Activated effector memory CD4-positive, alpha-beta T cell treated with Interleukin-2 at 50 U/mL for 16 hours (primary cell): Measurements from ENCODE around the gene ZNF394.
A peak's percentile ranks its signal among the peaks of the same experiment; 100 is the strongest.
"Not testable (repeated sequence)": the region's sequence is repeated elsewhere in the genome, so short reads cannot be mapped to it uniquely, and the experiment has no call there.

Experiments
- DNase-seq: peaks from one replicate; pipeline ENCODE4 v3.0.0-alpha.2; 2020

The ZNF394 gene

DNA sequence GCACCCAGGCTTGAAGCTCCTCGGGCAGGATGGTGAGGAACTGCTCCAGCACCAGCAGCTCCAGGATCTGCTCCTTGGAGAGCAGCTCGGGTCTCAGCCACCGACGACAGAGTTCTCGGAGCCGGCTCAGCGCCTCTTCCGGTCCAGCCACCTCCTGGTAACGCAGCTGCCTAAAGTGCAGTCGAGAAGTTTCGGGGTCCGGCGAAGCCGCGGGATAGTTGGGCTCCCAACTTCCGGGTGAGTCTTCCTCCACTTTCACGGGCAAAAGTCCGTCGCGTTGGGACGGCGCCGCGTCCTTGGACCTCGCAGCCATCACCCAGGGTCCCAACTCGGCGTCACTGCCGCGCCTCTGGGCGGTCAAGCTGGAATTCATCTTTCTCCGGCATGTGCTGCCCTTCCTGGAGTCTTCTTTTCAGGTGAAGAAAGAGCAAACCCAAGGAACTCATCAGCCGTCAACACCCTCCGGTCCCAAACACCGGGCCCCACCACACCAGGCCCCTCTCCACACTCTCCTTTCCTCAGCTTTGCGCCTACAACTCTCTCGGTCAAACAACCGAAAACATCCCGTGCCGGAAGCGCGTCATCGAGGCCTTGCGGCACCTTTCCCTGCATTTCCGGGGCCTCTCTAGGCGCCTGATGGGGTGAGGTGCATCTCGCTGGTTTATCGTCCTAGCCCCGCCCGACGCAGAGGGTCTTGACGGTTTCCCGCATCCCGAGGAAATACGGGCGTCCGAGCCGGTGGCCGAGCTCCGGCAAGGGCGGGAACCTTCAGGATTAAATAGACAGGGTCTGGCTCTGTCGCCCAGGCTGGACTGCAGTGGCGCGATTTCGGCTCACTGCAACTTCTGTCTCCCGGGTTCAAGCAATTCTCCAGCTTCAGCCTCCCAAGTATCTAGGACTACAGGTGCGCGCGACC, at the start of gene ZNF394:
TSS of gene ZNF394 (minus strand) at position 561 of the 916 bp plus-strand sequence. CDS start at position 373, 188 bp downstream.
- peak; percentile 84 for DNase-seq

DNA sequence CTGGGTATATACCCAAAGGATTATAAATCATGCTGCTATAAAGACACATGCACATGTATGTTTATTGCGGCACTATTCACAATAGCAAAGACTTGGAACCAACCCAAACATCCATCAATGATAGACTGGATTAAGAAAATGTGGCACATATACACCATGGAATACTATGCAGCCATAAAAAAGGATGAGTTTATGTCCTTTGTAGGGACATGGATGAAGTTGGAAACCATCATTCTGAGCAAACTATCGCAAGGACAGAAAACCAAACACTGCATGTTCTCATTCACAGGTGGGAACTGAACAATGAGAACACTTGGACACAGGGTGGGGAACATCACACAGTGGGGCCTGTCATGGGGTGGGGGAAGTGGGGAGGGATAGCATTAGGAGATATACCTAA, 49.5 kb upstream of the ZNF394 start:
- not testable (repeated sequence) for DNase-seq

DNA sequence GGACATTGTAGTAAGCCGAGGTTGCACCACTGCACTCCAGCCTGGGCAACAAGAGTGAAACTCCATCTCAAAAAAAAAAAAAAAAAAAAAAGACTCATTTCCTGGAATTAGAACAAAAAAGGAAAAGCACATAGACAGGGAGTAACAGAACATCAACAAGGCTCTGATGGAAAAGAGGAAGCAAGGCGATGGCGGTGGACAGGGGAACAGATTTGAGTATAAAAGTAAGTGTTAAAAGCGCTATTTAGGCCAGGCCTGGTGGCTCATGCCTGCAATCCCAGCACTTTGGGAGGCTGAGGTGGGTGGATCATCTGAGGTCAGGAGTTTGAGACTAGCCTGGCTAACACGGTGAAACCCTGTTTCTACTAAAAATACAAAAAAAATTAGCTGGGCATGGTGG, 45.2 kb upstream of the ZNF394 start:
- not testable (repeated sequence) for DNase-seq

DNA sequence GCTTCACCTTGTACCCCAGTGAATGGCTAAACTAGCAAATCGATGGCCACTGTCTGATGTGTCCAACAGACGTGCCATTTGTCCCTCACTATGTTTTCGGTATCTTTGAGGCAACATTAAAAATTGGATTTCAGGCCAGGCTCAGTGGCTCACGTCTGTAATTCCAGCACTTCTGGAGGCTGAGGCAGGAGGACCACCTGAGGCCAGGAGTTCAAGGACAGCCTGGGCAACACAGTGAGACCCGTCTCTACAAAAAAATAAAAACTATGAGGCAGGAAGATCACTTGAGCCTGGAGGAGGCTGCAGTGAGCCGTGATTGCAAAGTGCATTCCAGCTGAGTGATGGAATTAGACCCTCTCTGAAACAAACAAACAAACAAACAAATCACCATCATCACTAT, 43.8 kb upstream of the ZNF394 start:
- no peak for DNase-seq

DNA sequence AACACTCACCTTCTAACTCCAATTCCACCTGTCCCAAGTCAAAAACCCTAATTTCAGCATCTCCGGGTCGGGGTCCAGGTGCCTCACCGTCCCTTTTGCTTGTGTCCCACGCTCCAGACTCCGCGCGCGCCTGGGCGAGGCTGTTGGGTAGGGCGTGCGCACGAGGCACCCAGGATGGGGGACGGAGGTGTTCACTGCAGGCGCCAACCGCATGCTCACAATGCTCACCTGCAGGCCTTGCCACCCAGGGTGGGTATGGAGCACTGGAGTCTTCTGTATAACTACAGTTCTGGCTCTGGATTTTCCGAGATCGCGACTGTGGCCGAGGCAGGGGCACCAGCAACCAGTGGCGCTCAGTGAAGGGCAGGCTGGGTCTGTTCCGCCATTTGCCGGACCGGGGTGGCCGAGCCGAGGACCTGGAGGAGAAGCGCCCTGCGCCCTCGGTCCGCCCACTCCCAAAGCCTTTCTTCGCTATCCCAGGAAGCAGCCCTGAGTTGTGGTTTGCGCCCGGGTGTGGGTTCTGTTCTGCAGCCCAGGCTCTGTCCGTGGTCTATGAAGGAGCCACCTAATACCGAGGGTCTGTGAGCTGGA, 43.1 kb upstream of the ZNF394 start:
- no peak for DNase-seq

DNA sequence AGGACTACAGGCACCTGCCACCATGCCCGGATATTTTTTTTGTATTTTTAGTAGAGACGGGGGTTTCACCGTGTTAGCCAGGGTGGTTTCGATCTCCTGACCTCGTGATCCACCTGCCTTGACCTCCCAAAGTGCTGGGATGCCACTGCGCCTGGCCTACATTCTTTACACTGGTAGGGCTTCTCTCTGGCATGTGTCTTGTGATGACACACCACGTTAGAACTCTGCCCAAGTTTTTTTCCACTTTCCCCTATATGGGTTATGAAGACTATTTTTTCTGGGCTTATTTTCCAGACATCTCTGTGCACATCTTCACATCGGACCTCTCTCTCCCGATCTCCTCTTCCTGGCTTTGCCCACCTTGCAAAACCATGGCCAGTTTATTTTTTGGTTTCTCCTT, 41.1 kb upstream of the ZNF394 start:
- no peak for DNase-seq

DNA sequence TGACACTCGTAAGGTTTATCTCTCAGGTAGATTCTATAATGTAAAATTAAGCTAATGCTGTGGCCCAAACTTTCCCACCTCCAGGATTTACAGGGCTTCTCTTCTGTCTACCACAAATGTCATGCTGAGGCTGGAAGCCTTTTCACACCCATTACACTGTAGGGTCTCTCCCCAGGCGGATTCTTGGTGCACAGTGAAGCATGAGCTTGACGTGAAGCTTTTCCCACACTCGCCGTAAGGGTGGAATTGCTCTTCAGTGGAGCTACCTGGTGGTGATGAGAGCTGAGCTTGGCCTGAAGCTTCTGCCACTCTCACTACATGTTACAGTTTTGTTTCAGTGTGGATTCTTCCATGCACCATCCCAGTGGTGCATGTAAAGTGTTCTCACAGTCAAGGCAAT, 40.5 kb upstream of the ZNF394 start:
- DNase-seq, result no peak

DNA sequence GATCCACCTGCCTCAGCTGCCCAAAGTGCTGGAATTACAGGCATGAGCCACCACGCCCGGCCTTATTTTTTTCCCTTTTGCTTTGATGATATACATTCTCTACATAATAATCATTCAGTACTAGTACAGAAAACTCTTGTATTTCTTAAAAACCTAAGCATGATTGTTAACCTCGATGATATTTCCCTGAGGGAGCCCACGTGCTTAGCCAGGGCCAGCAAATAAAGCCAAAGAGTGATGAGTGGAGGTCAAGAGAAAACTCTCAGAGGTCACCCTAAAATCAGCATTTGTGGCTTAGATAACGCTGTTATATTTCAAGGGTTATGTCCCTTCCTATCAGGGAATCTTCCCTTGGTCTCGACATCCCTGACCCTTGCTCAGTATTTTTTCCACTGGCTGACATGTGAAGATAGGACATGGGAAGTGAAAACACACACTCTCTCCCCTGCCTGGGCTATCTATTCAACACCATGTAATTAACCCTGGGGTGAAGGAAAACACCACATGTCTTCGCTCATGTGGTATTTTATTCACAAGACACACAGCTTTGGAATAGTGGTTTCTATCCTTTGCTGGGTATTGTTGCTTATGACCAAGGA, 39.2 kb upstream of the ZNF394 start:
- DNase-seq, result no peak

DNA sequence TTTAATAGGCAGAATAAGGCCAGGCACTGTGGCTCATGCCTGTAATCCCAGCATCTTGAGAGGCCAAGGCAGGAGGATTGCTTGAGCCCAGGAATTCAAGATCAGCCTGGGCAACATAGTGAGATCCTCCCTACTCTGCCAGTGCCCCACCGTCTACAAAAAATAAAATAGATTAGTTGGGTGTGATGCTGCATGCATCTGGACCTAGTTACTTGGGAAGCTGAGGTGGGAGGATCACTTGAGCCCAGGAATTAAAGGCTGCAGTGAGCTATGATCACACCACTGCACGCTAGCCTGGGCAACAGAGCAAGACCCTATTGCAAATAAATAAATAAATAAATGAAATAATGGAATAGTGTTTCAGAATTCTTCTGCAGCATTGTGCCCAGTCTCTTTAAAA, 35.6 kb upstream of the ZNF394 start:
- DNase-seq, result no peak

DNA sequence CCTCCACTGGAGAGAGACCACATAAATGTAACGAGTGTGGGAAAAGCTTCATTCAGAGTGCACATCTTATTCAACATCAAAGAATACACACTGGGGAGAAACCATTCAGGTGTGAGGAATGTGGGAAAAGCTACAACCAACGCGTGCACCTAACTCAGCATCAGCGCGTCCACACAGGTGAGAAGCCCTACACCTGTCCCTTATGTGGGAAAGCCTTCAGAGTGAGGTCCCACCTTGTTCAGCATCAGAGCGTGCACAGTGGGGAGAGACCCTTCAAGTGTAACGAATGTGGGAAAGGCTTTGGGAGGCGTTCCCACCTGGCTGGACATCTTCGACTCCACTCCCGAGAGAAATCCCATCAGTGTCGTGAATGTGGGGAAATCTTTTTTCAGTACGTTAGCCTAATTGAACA, 31.3 kb upstream of the ZNF394 start:
- DNase-seq, result no peak

DNA sequence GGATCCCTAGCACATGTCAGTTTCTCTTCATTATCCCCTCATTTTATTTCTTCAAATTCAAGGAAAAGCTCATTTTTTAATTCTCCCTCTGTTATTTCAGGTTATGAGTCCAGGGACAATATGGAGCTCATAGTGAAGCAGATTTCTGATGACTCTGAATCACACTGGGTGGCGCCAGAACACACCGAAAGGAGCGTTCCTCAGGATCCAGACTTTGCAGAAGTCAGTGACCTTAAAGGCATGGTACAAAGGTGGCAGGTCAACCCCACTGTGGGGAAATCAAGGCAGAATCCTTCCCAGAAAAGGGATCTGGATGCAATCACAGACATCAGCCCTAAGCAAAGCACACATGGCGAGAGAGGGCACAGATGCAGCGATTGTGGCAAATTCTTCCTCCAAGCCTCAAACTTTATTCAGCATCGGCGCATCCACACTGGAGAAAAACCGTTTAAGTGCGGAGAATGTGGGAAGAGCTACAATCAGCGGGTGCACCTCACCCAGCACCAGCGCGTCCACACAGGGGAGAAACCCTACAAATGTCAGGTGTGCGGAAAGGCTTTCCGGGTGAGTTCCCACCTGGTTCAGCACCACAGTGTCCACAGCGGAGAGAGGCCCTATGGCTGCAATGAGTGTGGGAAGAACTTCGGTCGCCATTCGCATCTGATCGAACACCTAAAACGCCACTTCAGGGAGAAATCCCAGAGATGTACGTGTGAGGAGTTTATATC, 25.8 kb upstream of the ZNF394 start:
- DNase-seq, result no peak

DNA sequence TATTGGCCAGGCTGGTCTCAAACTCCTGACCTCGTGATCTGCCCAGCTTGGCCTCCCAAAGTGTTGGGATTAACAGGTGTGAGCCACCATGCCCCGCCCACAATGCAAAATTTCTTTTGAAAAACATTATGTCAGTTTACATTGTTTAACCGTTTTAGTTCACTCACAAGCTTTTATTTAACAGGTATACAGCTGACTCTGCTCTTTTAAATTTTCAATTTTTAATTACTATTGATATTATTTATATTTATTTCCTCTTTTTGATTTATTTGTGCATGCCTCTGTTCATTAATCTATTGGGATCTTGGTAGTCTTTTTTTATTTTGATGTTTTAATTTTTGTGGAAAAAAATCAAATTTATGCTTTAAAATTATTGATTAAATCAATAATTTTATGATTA, 21.3 kb upstream of the ZNF394 start:
- no peak for DNase-seq

DNA sequence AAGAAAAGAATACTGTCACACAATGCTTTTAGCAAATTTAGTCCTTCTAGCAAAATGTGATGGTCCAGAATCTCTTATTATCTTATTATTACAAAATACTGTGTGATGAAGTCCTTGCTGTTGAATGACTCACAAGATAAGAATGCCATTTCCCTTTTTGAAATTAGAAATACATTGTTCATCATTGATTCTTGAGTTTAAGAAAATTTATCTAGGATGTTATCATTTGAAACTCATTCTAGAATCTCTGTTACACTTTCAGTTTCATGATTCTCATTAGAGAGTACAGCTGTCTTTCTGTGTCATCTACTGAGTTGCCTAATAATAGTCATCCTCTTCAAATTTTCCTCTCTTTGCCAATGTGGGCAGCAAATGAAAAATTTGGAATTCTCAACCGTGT, 14.0 kb upstream of the ZNF394 start:
- DNase-seq, result no peak

DNA sequence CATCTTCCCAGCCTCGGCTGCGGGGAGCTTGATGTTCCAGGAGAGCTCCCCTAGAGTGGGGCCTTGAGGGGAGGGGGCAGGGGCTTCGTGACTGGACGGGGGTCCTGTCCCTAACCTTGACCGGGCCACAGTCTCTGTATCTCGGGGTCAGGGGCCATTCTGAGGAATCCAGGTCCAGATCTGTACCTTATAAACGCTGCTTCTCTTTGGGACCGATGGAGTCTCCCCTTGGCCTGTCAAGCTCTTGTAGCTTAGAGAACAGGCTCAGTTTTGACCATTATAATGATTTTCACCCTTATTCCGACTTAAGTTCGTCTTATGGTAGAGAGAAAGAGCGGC, 5.2 kb upstream of the ZNF394 start:
- DNase-seq, result no peak

DNA sequence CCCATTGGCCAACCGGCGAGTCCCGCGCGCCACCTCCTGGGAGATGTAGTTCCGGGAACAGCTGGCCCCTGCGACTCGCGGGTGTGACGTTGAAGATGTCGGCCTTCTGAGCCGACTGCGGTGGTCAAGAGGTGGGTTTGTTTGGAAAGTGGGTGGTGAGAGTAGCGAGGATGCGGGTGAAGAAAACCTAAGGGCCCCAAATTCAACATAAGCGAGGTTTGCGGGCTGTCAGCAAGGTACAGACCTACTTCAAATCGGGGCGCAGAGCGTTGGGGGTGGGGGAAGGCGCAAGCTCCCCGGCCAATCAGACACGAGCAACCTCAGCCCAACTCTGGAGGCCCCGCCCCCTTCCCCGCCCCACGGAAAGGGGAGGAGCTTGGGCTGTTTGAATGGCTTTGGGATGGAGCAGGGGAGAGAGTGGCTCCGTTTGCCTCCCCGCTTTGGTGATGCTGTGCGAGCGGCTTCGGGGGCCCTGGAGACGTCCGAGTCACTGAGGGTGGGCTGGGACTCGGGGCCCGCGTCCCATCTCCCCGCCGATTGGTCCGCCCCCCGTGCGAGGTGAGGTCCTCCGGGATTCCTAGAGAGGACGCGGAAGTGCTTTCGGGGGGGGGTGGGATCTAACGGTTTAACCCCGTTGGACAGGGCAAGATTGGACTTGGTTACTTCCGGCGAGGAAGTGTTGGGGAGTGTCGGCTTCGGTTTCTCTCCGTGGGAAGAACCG, 4.7 kb upstream of the ZNF394 start, which contains the start of gene ZKSCAN5:
TSS of gene ZKSCAN5 (plus strand) at position 60 of the 721 bp plus-strand sequence. CDS start 1,383 bp downstream, outside the sequence.
- peak; percentile 96 for DNase-seq

DNA sequence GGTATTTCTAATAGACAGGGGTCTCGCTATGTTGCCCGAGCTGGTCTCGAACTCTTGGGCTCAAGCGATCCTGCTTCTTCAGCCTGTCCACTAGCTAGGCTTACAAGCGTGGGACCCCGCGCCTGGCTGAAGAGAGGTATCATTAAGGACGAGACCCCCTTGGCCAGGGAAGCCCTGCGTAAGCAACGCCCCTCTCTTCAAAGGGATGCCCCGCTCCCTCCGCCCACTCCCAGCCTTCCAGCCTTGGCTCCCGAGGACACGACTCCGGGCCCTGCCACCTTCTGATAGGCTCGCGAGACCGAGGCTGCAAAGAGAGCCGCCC, 4.2 kb upstream of the ZNF394 start:
- no peak for DNase-seq

DNA sequence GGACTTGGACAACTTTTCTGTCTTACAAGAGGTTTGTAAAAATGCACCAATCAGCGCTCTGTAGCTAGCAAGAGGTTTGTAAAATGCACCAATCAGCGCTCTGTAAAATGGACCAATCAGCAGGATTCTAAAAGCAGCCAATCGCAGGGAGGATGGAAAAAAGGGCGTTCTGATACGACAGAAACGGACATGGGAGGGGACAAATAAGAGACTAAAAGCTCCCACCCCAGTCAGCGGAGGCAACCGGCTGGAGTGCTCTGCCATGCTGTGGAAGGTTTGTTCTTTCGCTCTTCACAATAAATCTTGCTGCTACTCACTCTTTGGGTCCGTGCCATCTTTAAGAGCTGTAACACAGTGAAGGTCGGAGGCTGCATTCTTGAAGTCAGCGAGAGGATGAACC, 1.2 kb upstream of the ZNF394 start:
- not testable (repeated sequence) for DNase-seq

DNA sequence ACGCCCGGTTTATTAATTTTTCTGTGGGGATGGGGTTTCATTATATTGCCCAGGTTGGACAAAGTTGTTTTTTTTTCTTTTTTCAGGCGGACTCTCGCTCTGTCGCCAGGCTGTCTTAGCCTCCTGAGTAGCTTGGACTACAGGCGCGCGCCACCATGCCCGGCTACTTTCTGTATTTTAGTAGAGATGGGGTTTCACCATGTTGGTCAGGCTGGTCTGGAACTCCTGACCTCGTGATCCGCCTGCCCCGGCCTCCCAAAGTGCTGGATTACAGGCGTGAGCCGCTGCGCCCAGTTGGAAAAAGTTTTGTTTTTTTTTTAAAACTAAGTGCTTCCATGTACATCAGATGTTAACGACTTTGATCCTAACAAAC, 542 bp upstream of the ZNF394 start:
- no peak for DNase-seq

DNA sequence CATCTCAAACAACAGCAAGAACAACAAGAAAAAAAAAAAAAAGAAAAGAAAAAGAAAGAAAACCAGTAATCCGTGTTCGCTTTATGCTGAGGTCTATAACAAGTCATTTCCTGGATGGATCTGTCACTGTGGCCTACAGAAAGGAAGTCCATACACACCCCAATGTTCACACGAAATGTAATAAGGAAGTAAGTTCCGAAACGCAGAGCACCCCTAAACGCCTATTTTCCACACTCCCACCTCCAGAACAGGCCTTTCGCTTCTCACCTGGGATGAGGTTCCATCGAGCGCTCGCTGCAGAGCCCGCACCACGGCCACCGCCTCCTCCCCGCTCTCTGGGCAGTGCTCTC, 735 bp downstream of the ZNF394 start:
- DNase-seq, result no peak

DNA sequence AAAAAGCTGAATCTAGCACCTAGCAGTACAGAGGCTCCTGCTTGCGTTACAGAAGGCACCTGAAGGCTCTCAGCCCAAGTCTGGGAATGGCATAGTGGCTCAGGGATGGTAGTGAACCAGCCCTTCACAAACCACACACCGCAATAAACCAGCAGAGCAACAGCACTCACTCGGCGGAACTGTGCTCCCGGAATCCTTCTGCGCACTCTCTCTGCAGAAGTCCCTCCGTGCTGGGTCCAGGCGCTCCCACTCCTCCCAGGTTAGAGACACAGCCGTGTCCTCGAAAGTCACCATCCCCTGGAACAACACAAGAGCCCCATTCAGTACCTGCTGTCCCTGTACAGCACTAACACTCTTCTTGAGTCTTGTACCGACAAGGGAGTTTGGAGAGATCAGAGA, 1.5 kb downstream of the ZNF394 start:
- no peak for DNase-seq

DNA sequence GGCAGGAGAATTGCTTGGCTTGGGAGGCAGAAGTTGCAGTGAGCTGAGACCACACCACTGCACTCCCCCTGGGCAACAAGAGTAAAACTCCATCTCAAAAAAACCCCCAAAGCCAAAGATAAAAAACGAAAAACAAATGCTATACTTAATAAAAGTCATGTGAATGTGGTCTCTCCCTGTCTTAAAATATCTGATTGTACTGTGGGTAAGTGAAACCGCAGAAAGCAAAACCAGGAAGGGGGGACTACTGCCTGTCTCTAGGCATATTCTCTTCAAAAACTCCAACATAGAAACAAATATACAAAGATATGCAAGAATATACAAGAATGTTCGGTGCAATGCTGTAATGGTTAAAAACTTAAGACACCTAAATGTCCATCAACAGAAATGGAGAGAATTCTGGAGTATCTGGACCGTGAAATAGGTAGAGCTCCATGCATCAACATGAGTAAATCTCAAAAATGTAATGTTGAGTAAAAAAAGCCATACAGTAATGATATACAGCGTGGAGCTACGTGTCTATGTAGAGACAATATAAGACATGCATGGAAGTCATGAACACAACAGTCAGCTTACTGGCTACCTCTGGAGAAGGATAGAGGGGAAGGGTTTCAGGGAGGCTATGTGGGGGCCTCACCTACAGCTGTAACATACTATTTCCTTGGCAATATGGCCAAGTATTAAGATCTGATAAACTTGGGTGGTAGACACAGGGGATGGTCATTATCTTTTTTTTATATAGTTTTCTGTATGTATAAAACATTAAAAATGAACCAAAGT, 2.1 kb downstream of the ZNF394 start:
- DNase-seq, result no peak

DNA sequence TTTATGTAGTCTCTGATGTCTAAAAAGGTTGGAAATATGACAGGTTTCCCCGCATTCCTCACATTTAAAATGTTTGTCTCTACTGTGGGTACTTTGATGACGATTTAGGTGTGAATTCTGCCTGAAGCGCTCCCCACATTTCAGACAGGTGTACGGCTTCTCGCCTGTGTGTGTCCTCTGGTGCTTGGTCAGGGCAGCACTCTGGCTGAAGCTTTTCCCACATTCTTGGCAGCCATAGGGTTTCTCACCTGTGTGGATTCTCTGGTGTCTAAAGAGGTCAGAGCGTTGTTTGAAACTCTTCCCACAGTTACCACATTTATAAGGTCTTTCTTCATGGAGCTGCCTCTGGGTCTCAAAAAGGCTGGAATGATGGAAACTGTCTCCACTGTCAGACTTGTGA, 6.3 kb downstream of the ZNF394 start:
- DNase-seq, result no peak
